ENCODE results near the gene THOC6. TPM values are rescaled to one million over a fixed set of nuclear protein-coding genes. Genes with fewer than 3 reads are reported as not detected.
A peak's percentile ranks its signal among the peaks of the same experiment; 100 is the strongest.

The THOC6 gene
- total RNA-seq, 1 donor from 2014 or later, result 40.1 TPM

GRCh38 chr16:3044708-3045107 lies 20.9 kb downstream of the THOC6 start:
- Mint-ChIP-seq H3K27ac (ENCODE audit: unreplicated experiment) (no peak overlapping the region), H3K4me1 (ENCODE audit: unreplicated experiment) (peaks cover 14% of the 10 kb centered on the region), H3K27me3 (ENCODE audit: unreplicated experiment) (peaks cover 23% of the 10 kb centered on the region), H3K9me3 (ENCODE audit: unreplicated experiment) (no peaks in the 10 kb centered on the region), H3K36me3 (ENCODE audit: unreplicated experiment) (no peaks in the 10 kb centered on the region), H3K4me3 (ENCODE audit: unreplicated experiment) (peak overlapping the region; percentile 77)
- DNase-seq (ENCODE audit: extremely low spot score, unreplicated experiment), result no peak
- no peak for TF ChIP-seq CTCF (IDR thresholded peaks at IDR 0.05)

- H3K4me3 Mint-ChIP-seq (ENCODE audit: unreplicated experiment), result peak within 1 kb of the TSS; percentile 77
- H3K27me3 Mint-ChIP-seq (ENCODE audit: unreplicated experiment), result peaks cover 25% of the 10 kb centered on the region
- H3K9me3 Mint-ChIP-seq (ENCODE audit: unreplicated experiment), result no peaks in the 10 kb centered on the region
Observed at GRCh38 chr16:3045758-3046640, 22.2 kb downstream of the THOC6 start, which contains the start of gene MMP25. TSS of gene MMP25 (plus strand) at chr16:3046561. CDS start at chr16:3046918, 357 bp downstream.

GRCh38 chr16:3046641-3047386 lies 23.0 kb downstream of the THOC6 start:
- H3K4me1 Mint-ChIP-seq (ENCODE audit: unreplicated experiment), result peaks cover 14% of the 10 kb centered on the region
- H3K27me3 Mint-ChIP-seq (ENCODE audit: unreplicated experiment), result peaks cover 25% of the 10 kb centered on the region
- H3K9me3 Mint-ChIP-seq (ENCODE audit: unreplicated experiment), result no peaks in the 10 kb centered on the region
- H3K36me3 Mint-ChIP-seq (ENCODE audit: unreplicated experiment), result no peaks in the 10 kb centered on the region
- DNase-seq (ENCODE audit: extremely low spot score, unreplicated experiment), result no peak
- H3K27ac Mint-ChIP-seq (ENCODE audit: unreplicated experiment), result no peak overlapping the region
- peak overlapping the region; percentile 62 for H3K4me3 Mint-ChIP-seq (ENCODE audit: unreplicated experiment)
- TF ChIP-seq CTCF (IDR thresholded peaks at IDR 0.05), result no peak

More at GRCh38 chr16:3045758-3046640, 22.2 kb downstream of the THOC6 start, which contains the start of gene MMP25:
- peak within 1 kb of the TSS; percentile 23 for H3K27ac Mint-ChIP-seq (ENCODE audit: unreplicated experiment)
- no peak for TF ChIP-seq CTCF (IDR thresholded peaks at IDR 0.05)
- H3K4me1 Mint-ChIP-seq (ENCODE audit: unreplicated experiment), result peaks cover 14% of the 10 kb centered on the region
- no peak for DNase-seq (ENCODE audit: extremely low spot score, unreplicated experiment)
- no peaks in the 10 kb centered on the region for H3K36me3 Mint-ChIP-seq (ENCODE audit: unreplicated experiment)

- peaks cover 14% of the 10 kb centered on the region for H3K4me1 Mint-ChIP-seq (ENCODE audit: unreplicated experiment)
- peaks cover 25% of the 10 kb centered on the region for H3K27me3 Mint-ChIP-seq (ENCODE audit: unreplicated experiment)
- TF ChIP-seq CTCF (IDR thresholded peaks at IDR 0.05), result no peak
- no peak for DNase-seq (ENCODE audit: extremely low spot score, unreplicated experiment)
- H3K9me3 Mint-ChIP-seq (ENCODE audit: unreplicated experiment), result no peaks in the 10 kb centered on the region
- H3K36me3 Mint-ChIP-seq (ENCODE audit: unreplicated experiment), result no peaks in the 10 kb centered on the region
- no peak overlapping the region for H3K27ac Mint-ChIP-seq (ENCODE audit: unreplicated experiment)
- peak overlapping the region; percentile 62 for H3K4me3 Mint-ChIP-seq (ENCODE audit: unreplicated experiment)
Observed at GRCh38 chr16:3047387-3047720, 23.5 kb downstream of the THOC6 start.
